Measurements from ENCODE around the gene RNF144A.

Gene RNF144A

GRCh38 chr2:7053650-7054265 lies 136.5 kb downstream of the RNF144A start:
- no peaks in the 10 kb centered on the region for H3K27me3 ChIP-seq (ENCODE audit: low read depth)
- no peak for DNase-seq (ENCODE audit: low spot score in 2 of 2)

GRCh38 chr2:7057865-7058400 lies 140.7 kb downstream of the RNF144A start:
- H3K9me3 ChIP-seq: no peaks in the 10 kb centered on the region
- in situ Hi-C loops (cut with MboI; ENCODE audit: low sequenced_read_pairs): no loop called here
- H3K4me1 ChIP-seq: no peaks in the 10 kb centered on the region
- DNase-seq (ENCODE audit: low spot score in 2 of 2): no peak
- H3K36me3 ChIP-seq (replicated peaks): no peaks in the 10 kb centered on the region
- no peaks in the 10 kb centered on the region for H3K27me3 ChIP-seq (ENCODE audit: low read depth)
- no peak overlapping the region for H3K4me3 ChIP-seq

More at GRCh38 chr2:7053650-7054265, 136.5 kb downstream of the RNF144A start:
- no peaks in the 10 kb centered on the region for H3K36me3 ChIP-seq (replicated peaks)
- H3K9me3 ChIP-seq: no peaks in the 10 kb centered on the region
- H3K4me1 ChIP-seq: no peaks in the 10 kb centered on the region
- no peak overlapping the region for H3K4me3 ChIP-seq
- in situ Hi-C loops (cut with MboI; ENCODE audit: low sequenced_read_pairs): no loop called here

- Histone ChIP-seq H3K4me1 (no peaks in the 10 kb centered on the region), H3K9me3 (no peaks in the 10 kb centered on the region)
Measured at GRCh38 chr2:7060156-7060555, 142.9 kb downstream of the RNF144A start.

GRCh38 chr2:7060631-7061449 lies 143.6 kb downstream of the RNF144A start:
- no peak overlapping the region for H3K4me3 ChIP-seq
- no peak for DNase-seq (ENCODE audit: low spot score in 2 of 2)
- H3K9me3 ChIP-seq: no peaks in the 10 kb centered on the region
- H3K27me3 ChIP-seq (ENCODE audit: low read depth): no peaks in the 10 kb centered on the region
- in situ Hi-C loops (cut with MboI; ENCODE audit: low sequenced_read_pairs): no loop called here
- H3K4me1 ChIP-seq: no peaks in the 10 kb centered on the region
- H3K36me3 ChIP-seq (replicated peaks): no peaks in the 10 kb centered on the region

More at GRCh38 chr2:7060156-7060555, 142.9 kb downstream of the RNF144A start:
- Histone ChIP-seq H3K36me3 (replicated peaks) (no peaks in the 10 kb centered on the region), H3K27me3 (ENCODE audit: low read depth) (no peaks in the 10 kb centered on the region), H3K4me3 (no peak overlapping the region)
- DNase-seq (ENCODE audit: low spot score in 2 of 2): no peak
- in situ Hi-C loops (cut with MboI; ENCODE audit: low sequenced_read_pairs): no loop called here

- Histone ChIP-seq H3K36me3 (replicated peaks) (no peaks in the 10 kb centered on the region), H3K27me3 (ENCODE audit: low read depth) (no peaks in the 10 kb centered on the region), H3K4me3 (no peak overlapping the region), H3K4me1 (no peaks in the 10 kb centered on the region), H3K9me3 (no peaks in the 10 kb centered on the region)
- DNase-seq (ENCODE audit: low spot score in 2 of 2): no peak
- in situ Hi-C loops (cut with MboI; ENCODE audit: low sequenced_read_pairs): no loop called here
Measured at GRCh38 chr2:7061450-7061789, 144.2 kb downstream of the RNF144A start.

GRCh38 chr2:7061921-7062320 lies 144.7 kb downstream of the RNF144A start:
- Histone ChIP-seq H3K27me3 (ENCODE audit: low read depth) (no peaks in the 10 kb centered on the region), H3K36me3 (replicated peaks) (no peaks in the 10 kb centered on the region), H3K4me1 (no peaks in the 10 kb centered on the region), H3K9me3 (no peaks in the 10 kb centered on the region), H3K4me3 (no peak overlapping the region)
- in situ Hi-C loops (cut with MboI; ENCODE audit: low sequenced_read_pairs): no loop called here
- DNase-seq (ENCODE audit: low spot score in 2 of 2): no peak

GRCh38 chr2:7063789-7064188 lies 146.6 kb downstream of the RNF144A start:
- in situ Hi-C loops (cut with MboI; ENCODE audit: low sequenced_read_pairs): no loop called here
- Histone ChIP-seq H3K4me3 (no peak overlapping the region), H3K9me3 (no peaks in the 10 kb centered on the region), H3K36me3 (replicated peaks) (no peaks in the 10 kb centered on the region), H3K27me3 (ENCODE audit: low read depth) (no peaks in the 10 kb centered on the region), H3K4me1 (no peaks in the 10 kb centered on the region)
- no peak for DNase-seq (ENCODE audit: low spot score in 2 of 2)

- in situ Hi-C loops (cut with MboI; ENCODE audit: low sequenced_read_pairs): no loop called here
- Histone ChIP-seq H3K4me3 (no peak overlapping the region), H3K9me3 (no peaks in the 10 kb centered on the region), H3K4me1 (no peaks in the 10 kb centered on the region), H3K27me3 (ENCODE audit: low read depth) (no peaks in the 10 kb centered on the region), H3K36me3 (replicated peaks) (no peaks in the 10 kb centered on the region)
- no peak for DNase-seq (ENCODE audit: low spot score in 2 of 2)
Measured at GRCh38 chr2:7068457-7068856, 151.2 kb downstream of the RNF144A start.

- Histone ChIP-seq H3K27me3 (ENCODE audit: low read depth) (no peaks in the 10 kb centered on the region), H3K4me3 (no peak overlapping the region), H3K36me3 (replicated peaks) (no peaks in the 10 kb centered on the region), H3K4me1 (no peaks in the 10 kb centered on the region), H3K9me3 (no peaks in the 10 kb centered on the region)
- in situ Hi-C loops (cut with MboI; ENCODE audit: low sequenced_read_pairs): no loop called here
- no peak for DNase-seq (ENCODE audit: low spot score in 2 of 2)
Measured at GRCh38 chr2:7070483-7070882, 153.3 kb downstream of the RNF144A start.

- in situ Hi-C loops (cut with MboI; ENCODE audit: low sequenced_read_pairs): no loop called here
- no peaks in the 10 kb centered on the region for H3K36me3 ChIP-seq (replicated peaks)
- H3K27me3 ChIP-seq (ENCODE audit: low read depth): no peaks in the 10 kb centered on the region
- H3K4me3 ChIP-seq: no peak overlapping the region
- DNase-seq (ENCODE audit: low spot score in 2 of 2): no peak
- no peaks in the 10 kb centered on the region for H3K9me3 ChIP-seq
- H3K4me1 ChIP-seq: no peaks in the 10 kb centered on the region
Measured at GRCh38 chr2:7071154-7071553, 153.9 kb downstream of the RNF144A start.

GRCh38 chr2:7071916-7072556 lies 154.8 kb downstream of the RNF144A start:
- no peaks in the 10 kb centered on the region for H3K4me1 ChIP-seq
- in situ Hi-C loops (cut with MboI; ENCODE audit: low sequenced_read_pairs): no loop called here
- H3K36me3 ChIP-seq (replicated peaks): no peaks in the 10 kb centered on the region
- DNase-seq (ENCODE audit: low spot score in 2 of 2): no peak
- H3K27me3 ChIP-seq (ENCODE audit: low read depth): no peaks in the 10 kb centered on the region
- no peak overlapping the region for H3K4me3 ChIP-seq
- no peaks in the 10 kb centered on the region for H3K9me3 ChIP-seq

GRCh38 chr2:7073901-7074300 lies 156.7 kb downstream of the RNF144A start:
- in situ Hi-C loops (cut with MboI; ENCODE audit: low sequenced_read_pairs): no loop called here
- Histone ChIP-seq H3K4me3 (no peak overlapping the region), H3K9me3 (no peaks in the 10 kb centered on the region), H3K36me3 (replicated peaks) (no peaks in the 10 kb centered on the region), H3K27me3 (ENCODE audit: low read depth) (no peaks in the 10 kb centered on the region), H3K4me1 (no peaks in the 10 kb centered on the region)
- no peak for DNase-seq (ENCODE audit: low spot score in 2 of 2)

GRCh38 chr2:7075834-7076233 lies 158.6 kb downstream of the RNF144A start:
- in situ Hi-C loops (cut with MboI; ENCODE audit: low sequenced_read_pairs): no loop called here
- Histone ChIP-seq H3K36me3 (replicated peaks) (no peaks in the 10 kb centered on the region), H3K27me3 (ENCODE audit: low read depth) (no peaks in the 10 kb centered on the region), H3K9me3 (no peaks in the 10 kb centered on the region), H3K4me1 (no peaks in the 10 kb centered on the region), H3K4me3 (no peak overlapping the region)
- DNase-seq (ENCODE audit: low spot score in 2 of 2): no peak

GRCh38 chr2:7077660-7078267 lies 160.6 kb downstream of the RNF144A start:
- no peaks in the 10 kb centered on the region for H3K27me3 ChIP-seq (ENCODE audit: low read depth)
- in situ Hi-C loops (cut with MboI; ENCODE audit: low sequenced_read_pairs): no loop called here
- H3K9me3 ChIP-seq: no peaks in the 10 kb centered on the region
- no peaks in the 10 kb centered on the region for H3K4me1 ChIP-seq
- no peak overlapping the region for H3K4me3 ChIP-seq
- no peak for DNase-seq (ENCODE audit: low spot score in 2 of 2)
- no peaks in the 10 kb centered on the region for H3K36me3 ChIP-seq (replicated peaks)
